Liver (tissue), 9 donors: ENCODE results near the gene PPP3R2. TPM values are rescaled to one million over a fixed set of nuclear protein-coding genes. Genes with fewer than 3 reads are reported as not detected.
"Not testable (repeated sequence)": the region's sequence is repeated elsewhere in the genome, so short reads cannot be mapped to it uniquely, and the experiment has no call there.

ENCODE experiments used
- DNase-seq: peaks from one replicate; pipeline ENCODE4 v3.0.0-alpha.2; 2017; ENCODE audit warnings: low spot score
- H3K27ac ChIP-seq, 2 donors: one replicate each; pipeline ENCODE4 v1.7.0; 2013; ENCODE audit warnings: inconsistent platforms in 2 of 2, low read length in 2 of 2, control low read depth in 1 of 2, low read depth in 1 of 2, mild to moderate bottlenecking in 1 of 2
- H3K27me3 ChIP-seq, 4 donors: one replicate each; pipeline versions ENCODE4 v1.6.1 to v1.7.0; 2013; ENCODE audit warnings: low read length in 3 of 4, inconsistent platforms in 1 of 4, mild to moderate bottlenecking in 1 of 4, moderate library complexity in 1 of 4; ENCODE audit not compliant: control insufficient read depth in 4 of 4, insufficient read depth in 4 of 4
- H3K36me3 ChIP-seq, 4 donors: one replicate each; pipeline versions ENCODE4 v1.6.1 to v1.7.0; 2013; ENCODE audit warnings: low read length in 3 of 4, mild to moderate bottlenecking in 3 of 4, low read depth in 1 of 4, moderate library complexity in 1 of 4; ENCODE audit not compliant: control insufficient read depth in 4 of 4, insufficient read depth in 3 of 4
- H3K4me1 ChIP-seq, 4 donors: one replicate each; pipeline versions ENCODE4 v1.6.1 to v1.7.0; 2013; ENCODE audit warnings: low read length in 3 of 4, mild to moderate bottlenecking in 3 of 4, moderate library complexity in 1 of 4; ENCODE audit not compliant: control insufficient read depth in 4 of 4, insufficient read depth in 4 of 4
- H3K4me3 ChIP-seq, 3 donors: one replicate each; pipeline versions ENCODE4 v1.6.1 to v1.7.0; 2013; ENCODE audit warnings: low read length in 3 of 3, control low read depth in 1 of 3, low read depth in 1 of 3, mild to moderate bottlenecking in 1 of 3
- H3K9ac ChIP-seq, 2 donors: one replicate each; pipeline ENCODE4 v1.7.0; 2013; ENCODE audit warnings: low read length in 2 of 2, mild to moderate bottlenecking in 2 of 2, moderate library complexity in 2 of 2, control low read depth in 1 of 2, low read depth in 1 of 2
- H3K9me3 ChIP-seq, 4 donors: one replicate each; pipeline versions ENCODE4 v1.6.1 to v1.7.0; 2013; ENCODE audit warnings: low read length in 3 of 4; ENCODE audit not compliant: control insufficient read depth in 4 of 4
- CTCF ChIP-seq: fragments of 150-350 bp; IDR thresholded peaks from 2 replicates; pipeline ENCODE4 v1.5.1; 2017; ENCODE audit warnings: improper control_type of control experiment, low read depth, low read length; ENCODE audit not compliant: missing input control
- EGR1 ChIP-seq, 2 donors: IDR thresholded peaks; 2 replicates each; pipeline ENCODE4 v1.6.1; 2016 to 2018; ENCODE audit warnings: antibody characterized with exemption in 2 of 2, low read depth in 2 of 2
- FOXA1 ChIP-seq: IDR thresholded peaks from 2 replicates; pipeline ENCODE4 v1.6.1; 2016; ENCODE audit warnings: antibody characterized with exemption
- FOXA2 ChIP-seq: IDR thresholded peaks from 2 replicates; pipeline ENCODE4 v1.6.1; 2016; ENCODE audit warnings: antibody characterized with exemption
- GABPA ChIP-seq, 2 donors: IDR thresholded peaks in 1 of 2; conservative IDR thresholded peaks in 1 of 2; 2 replicates each; pipeline ENCODE4 v1.6.1; 2016; ENCODE audit warnings: antibody characterized with exemption in 2 of 2, mild to moderate bottlenecking in 1 of 2, moderate library complexity in 1 of 2
- HNF4A ChIP-seq, 2 donors: conservative IDR thresholded peaks; 2 replicates each; pipeline ENCODE4 v1.6.1; 2016; ENCODE audit warnings: antibody characterized with exemption in 2 of 2, mild to moderate bottlenecking in 2 of 2
- HNF4G ChIP-seq: IDR thresholded peaks from 2 replicates; pipeline ENCODE4 v1.6.1; 2016; ENCODE audit warnings: antibody characterized with exemption
- JUND ChIP-seq, 2 donors: IDR thresholded peaks; 2 replicates each; pipeline ENCODE4 v1.6.1; 2016; ENCODE audit warnings: antibody characterized with exemption in 2 of 2
- NR2F2 ChIP-seq: IDR thresholded peaks from 2 replicates; pipeline ENCODE4 v1.6.1; 2016; ENCODE audit warnings: antibody characterized with exemption
- REST ChIP-seq: IDR thresholded peaks from 2 replicates; pipeline ENCODE4 v1.6.1; 2016; ENCODE audit warnings: antibody characterized with exemption, mild to moderate bottlenecking
- RXRA ChIP-seq, 2 donors: IDR thresholded peaks; 2 replicates each; pipeline ENCODE4 v1.6.1; 2017 to 2018; ENCODE audit warnings: antibody characterized with exemption in 2 of 2, mild to moderate bottlenecking in 1 of 2
- SP1 ChIP-seq: IDR thresholded peaks from 2 replicates; pipeline ENCODE4 v1.6.1; 2018; ENCODE audit warnings: antibody characterized with exemption, mild to moderate bottlenecking
- TAF1 ChIP-seq: conservative IDR thresholded peaks from 2 replicates; pipeline ENCODE4 v1.6.1; 2016; ENCODE audit warnings: antibody characterized with exemption, mild to moderate bottlenecking
- YY1 ChIP-seq: IDR thresholded peaks from 2 replicates; pipeline ENCODE4 v1.6.1; 2016; ENCODE audit warnings: antibody characterized with exemption, mild to moderate bottlenecking
- ZBTB33 ChIP-seq: IDR thresholded peaks from 2 replicates; pipeline ENCODE4 v1.6.1; 2016; ENCODE audit warnings: antibody characterized with exemption
- WGBS: extraction: QIAGEN DNeasy Blood & Tissue Kit; methylation state at CpG from one replicate; pipeline ENCODE4 v1.1.7; 2013; 5-methylcytosine and 5-hydroxymethylcytosine counted together
- polyA plus RNA-seq, 2 donors: library from polyadenylated mRNA; stranded (reverse) in 1 of 2; unstranded in 1 of 2; fragments of 200-250 nt in 1 of 2; fragments of >200 nt in 1 of 2; fragmentation: Nextera tagmentation in 1 of 2; extraction: Ambion mirVana in 1 of 2; gene quantifications; one replicate each; pipeline versions ENCODE4 v1.2.1 to v1.2.3, GENCODE V29; 2013 to 2015
- total RNA-seq, 2 donors: library from RNA; depleted of rRNA; stranded (reverse); fragments of >200 nt; gene quantifications; one replicate each; pipeline ENCODE4 v1.2.3, GENCODE V29; 2014
- donor health status: healthy.
- donor health status: healthy.
- donor health status: healthy.
- donor health status: healthy.
- donor health status: healthy.

PPP3R2 gene
- total and polyA plus RNA-seq, 4 donors: 0.08 TPM; not detected in 3

- H3K4me1 ChIP-seq: no peaks in the 10 kb centered on the region
- H3K27ac ChIP-seq: no peak overlapping the region
- WGBS: 92% methylated on average over 3 of the region's 3 CpGs
- no peaks in the 10 kb centered on the region for H3K27me3 ChIP-seq
- no peak for DNase-seq
- TF ChIP-seq RXRA (IDR thresholded peaks at IDR 0.05) (no peak), CTCF (no peak), FOXA2 (no peak), NR2F2 (no peak), JUND (IDR thresholded peaks at IDR 0.05) (no peak), HNF4A (conservative IDR thresholded peaks at IDR 0.05) (no peak), ZBTB33 (no peak), HNF4G (no peak)
- H3K36me3 ChIP-seq: no peaks in the 10 kb centered on the region
- no peak overlapping the region for H3K4me3 ChIP-seq
- no peaks in the 10 kb centered on the region for H3K9me3 ChIP-seq
- no peak overlapping the region for H3K9ac ChIP-seq
Observed at GRCh38 chr9:101590901-101591300, 3.9 kb downstream of the PPP3R2 start.

GRCh38 chr9:101590074-101590473 lies 4.7 kb downstream of the PPP3R2 start:
- WGBS: 88% methylated on average over 6 of the region's 6 CpGs
- not testable (repeated sequence) for H3K9me3 ChIP-seq, H3K36me3 ChIP-seq, H3K4me1 ChIP-seq, H3K27ac ChIP-seq, H3K27me3 ChIP-seq, DNase-seq, H3K9ac ChIP-seq, H3K4me3 ChIP-seq

- H3K9ac ChIP-seq: no peak overlapping the region
- no peaks in the 10 kb centered on the region for H3K36me3 ChIP-seq
- WGBS: 87% methylated on average over 4 of the region's 4 CpGs
- no peak for TF ChIP-seq EGR1 (IDR thresholded peaks at IDR 0.05; ENCODE audit: low read depth in 2 of 2)
- no peak for TF ChIP-seq GABPA (IDR thresholded peaks at IDR 0.05 in 1 of 2, conservative IDR thresholded peaks at IDR 0.05 in 1 of 2)
- TF ChIP-seq ZBTB33: no peak
- no peak for TF ChIP-seq NR2F2
- no peak for TF ChIP-seq JUND (IDR thresholded peaks at IDR 0.05)
- TF ChIP-seq SP1: no peak
- TF ChIP-seq FOXA1: no peak
- no peak for TF ChIP-seq TAF1
- no peak for TF ChIP-seq REST
- TF ChIP-seq YY1: no peak
- H3K9me3 ChIP-seq: no peaks in the 10 kb centered on the region
- no peaks in the 10 kb centered on the region for H3K27me3 ChIP-seq
- H3K4me3 ChIP-seq: no peak overlapping the region
- H3K27ac ChIP-seq: no peak overlapping the region
- DNase-seq: no peak
- no peaks in the 10 kb centered on the region for H3K4me1 ChIP-seq
Observed at GRCh38 chr9:101587332-101588043, 7.3 kb downstream of the PPP3R2 start.
